ENCODE data around the gene IDUA. TPM values are rescaled to one million over a fixed set of nuclear protein-coding genes. Genes with fewer than 3 reads are reported as not detected.

The IDUA gene
- polyA plus RNA-seq, 3 donors = 6.4 to 64.4 (median 8.5) TPM

- no peaks in the 10 kb centered on the region for H3K27me3 Mint-ChIP-seq (ENCODE audit: low read depth in 3 of 3)
- Histone ChIP-seq H3K79me2 (ENCODE audit: insufficient read depth, low read length) (no peaks in the 10 kb centered on the region), H3K27ac (ENCODE audit: low read depth in 1 of 2, low read length in 2 of 2) (no peak overlapping the region), H3K9me3 (replicated peaks in 1 of 2; ENCODE audit: control insufficient read depth in 1 of 2, insufficient read depth in 1 of 2, low read length in 2 of 2) (no peaks in the 10 kb centered on the region), H3K4me2 (replicated peaks; ENCODE audit: extremely low read depth, low read length, poor library complexity, severe bottlenecking) (no peak overlapping the region), H3K27me3 (ENCODE audit: control insufficient read depth in 2 of 2, insufficient read depth in 2 of 2, low read length in 2 of 2) (no peaks in the 10 kb centered on the region), H3K36me3 (replicated peaks in 1 of 2; ENCODE audit: control insufficient read depth in 1 of 2, insufficient read depth in 2 of 2, low read length in 2 of 2) (peaks cover 30 to 92% of the 10 kb centered on the region in 2 donors), H3K9ac (ENCODE audit: insufficient read depth, low read length, poor library complexity, severe bottlenecking) (no peak overlapping the region), H3K4me3 (replicated peaks in 1 of 3; ENCODE audit: low read depth in 2 of 3, low read length in 3 of 3) (no peak overlapping the region), H2AFZ (ENCODE audit: insufficient read depth, low read depth, low read length, poor library complexity, severe bottlenecking) (no peak overlapping the region), H4K20me1 (ENCODE audit: insufficient read depth, low read length) (peaks cover 22% of the 10 kb centered on the region), H3K4me1 (ENCODE audit: control insufficient read depth in 1 of 2, insufficient read depth in 2 of 2, low read length in 2 of 2) (no peaks in the 10 kb centered on the region)
- no peaks in the 10 kb centered on the region for H3K4me1 Mint-ChIP-seq
- H3K27ac Mint-ChIP-seq = no peak overlapping the region
- H3K4me3 Mint-ChIP-seq = no peak overlapping the region
- H3K9me3 Mint-ChIP-seq = no peaks in the 10 kb centered on the region
- intact Hi-C loops (cut with micrococcal nuclease) = no loop called here
- TF ChIP-seq CTCF (IDR thresholded peaks at IDR 0.05) = no peak
- no peak for DNase-seq
- 96% methylated on average over 35 of the region's 35 CpGs for WGBS (ENCODE audit: insufficient coverage)
- H3K36me3 Mint-ChIP-seq = peaks cover 28 to 59% of the 10 kb centered on the region in 2 donors
These were observed 26.1 kb upstream of the IDUA start for GRCh38 chr4:960636-961350.

- peaks cover 34 to 92% of the 10 kb centered on the region in 2 donors for H3K36me3 ChIP-seq (replicated peaks in 1 of 2; ENCODE audit: control insufficient read depth in 1 of 2, insufficient read depth in 2 of 2, low read length in 2 of 2)
- H3K4me1 ChIP-seq (ENCODE audit: control insufficient read depth in 1 of 2, insufficient read depth in 2 of 2, low read length in 2 of 2) = no peaks in the 10 kb centered on the region
- no peaks in the 10 kb centered on the region for H3K9me3 Mint-ChIP-seq
- intact Hi-C loops (cut with micrococcal nuclease) = no loop called here
- peaks cover 22% of the 10 kb centered on the region for H4K20me1 ChIP-seq (ENCODE audit: insufficient read depth, low read length)
- no peaks in the 10 kb centered on the region for H3K27me3 Mint-ChIP-seq (ENCODE audit: low read depth in 3 of 3)
- no peak for DNase-seq
- no peak overlapping the region for H3K4me3 Mint-ChIP-seq
- H3K79me2 ChIP-seq (ENCODE audit: insufficient read depth, low read length) = no peaks in the 10 kb centered on the region
- no peaks in the 10 kb centered on the region for H3K4me1 Mint-ChIP-seq
- no peak overlapping the region for H3K4me3 ChIP-seq (replicated peaks in 1 of 3; ENCODE audit: low read depth in 2 of 3, low read length in 3 of 3)
- H3K9ac ChIP-seq (ENCODE audit: insufficient read depth, low read length, poor library complexity, severe bottlenecking) = no peak overlapping the region
- H3K9me3 ChIP-seq (replicated peaks in 1 of 2; ENCODE audit: control insufficient read depth in 1 of 2, insufficient read depth in 1 of 2, low read length in 2 of 2) = no peaks in the 10 kb centered on the region
- no peak overlapping the region for H3K27ac ChIP-seq (ENCODE audit: low read depth in 1 of 2, low read length in 2 of 2)
- peaks cover 31 to 54% of the 10 kb centered on the region in 2 donors for H3K36me3 Mint-ChIP-seq
- WGBS (ENCODE audit: insufficient coverage) = 98% methylated on average over 42 of the region's 52 CpGs
- no peak overlapping the region for H3K4me2 ChIP-seq (replicated peaks; ENCODE audit: extremely low read depth, low read length, poor library complexity, severe bottlenecking)
- no peak overlapping the region for H3K27ac Mint-ChIP-seq
- H2AFZ ChIP-seq (ENCODE audit: insufficient read depth, low read depth, low read length, poor library complexity, severe bottlenecking) = no peak overlapping the region
- no peaks in the 10 kb centered on the region for H3K27me3 ChIP-seq (ENCODE audit: control insufficient read depth in 2 of 2, insufficient read depth in 2 of 2, low read length in 2 of 2)
- no peak for TF ChIP-seq CTCF (IDR thresholded peaks at IDR 0.05)
These were observed 25.3 kb upstream of the IDUA start for GRCh38 chr4:961351-962230.
